OCI-LY1 (cell line): Measurements from ENCODE around the gene E2F3.
A peak's percentile ranks its signal among the peaks of the same experiment; 100 is the strongest.

Experiments used
- H2AFZ ChIP-seq: fragments of 200-600 bp; sonication (generic), shearing (Covaris generic); 2 replicates; pipeline ENCODE4 v1.6.0; 2014; ENCODE audit warnings: antibody characterized with exemption, mild to moderate bottlenecking, low read length
- H3F3A ChIP-seq: fragments of 200-600 bp; sonication (generic), shearing (Covaris generic); 2 replicates; pipeline ENCODE4 v1.6.0; 2014; ENCODE audit warnings: mild to moderate bottlenecking, antibody characterized with exemption, low read length, moderate library complexity; ENCODE audit not compliant: insufficient read depth
- H3K27ac ChIP-seq: fragments of 200-600 bp; sonication (generic); 2 replicates; pipeline ENCODE4 v1.5.1; 2014; ENCODE audit warnings: low read length, mixed run types, mild to moderate bottlenecking, low read depth; ENCODE audit not compliant: poor library complexity, severe bottlenecking
- H3K27me3 ChIP-seq: fragments of 200-600 bp; sonication (generic); 2 replicates; pipeline ENCODE4 v1.6.0; 2014; ENCODE audit warnings: antibody characterized with exemption, mild to moderate bottlenecking, low read length, moderate library complexity; ENCODE audit not compliant: insufficient read depth
- H3K36me3 ChIP-seq: fragments of 200-600 bp; sonication (generic); 2 replicates; pipeline ENCODE4 v1.6.1; 2014; ENCODE audit warnings: mild to moderate bottlenecking, antibody characterized with exemption, low read length, moderate library complexity, mixed read lengths; ENCODE audit not compliant: insufficient read depth
- H3K4me1 ChIP-seq: fragments of 200-600 bp; sonication (generic); 2 replicates; pipeline ENCODE4 v1.5.1; 2014; ENCODE audit warnings: mild to moderate bottlenecking, low read length, moderate library complexity; ENCODE audit not compliant: insufficient read depth, severe bottlenecking
- H3K4me2 ChIP-seq: fragments of 200-600 bp; sonication (generic), shearing (Covaris generic); 2 replicates; pipeline ENCODE4 v1.6.1; 2014; ENCODE audit warnings: low read length
- H3K4me3 ChIP-seq: fragments of 200-600 bp; sonication (generic); 2 replicates; pipeline ENCODE4 v1.5.1; 2014; ENCODE audit warnings: low read length, low read depth, mild to moderate bottlenecking, mixed read lengths; ENCODE audit not compliant: poor library complexity, severe bottlenecking
- H3K79me2 ChIP-seq: fragments of 200-600 bp; shearing (Covaris generic); 2 replicates; pipeline ENCODE4 v1.6.1; 2016; ENCODE audit warnings: mixed run types, low read length, mixed read lengths; ENCODE audit not compliant: insufficient read depth
- H3K9ac ChIP-seq: fragments of 200-600 bp; sonication (generic), shearing (Covaris generic); 2 replicates; pipeline ENCODE4 v1.6.1; 2014; ENCODE audit warnings: mild to moderate bottlenecking, low read length, mixed read lengths
- H3K9me2 ChIP-seq: fragments of 200-600 bp; sonication (generic), shearing (Covaris generic); 2 replicates; pipeline ENCODE4 v1.6.1; 2014; ENCODE audit warnings: low read depth, mild to moderate bottlenecking, low read length, mixed read lengths
- H3K9me3 ChIP-seq: fragments of 200-600 bp; shearing (Covaris generic); 2 replicates; pipeline ENCODE4 v1.6.1; 2014; ENCODE audit warnings: low read length, mixed read lengths
- H4K20me1 ChIP-seq: fragments of 200-600 bp; sonication (generic), shearing (Covaris generic); 2 replicates; pipeline ENCODE4 v1.6.0; 2016; ENCODE audit warnings: mild to moderate bottlenecking, low read length; ENCODE audit not compliant: insufficient read depth
- CTCF ChIP-seq: fragments of 200-600 bp; sonication (generic), shearing (Covaris generic); IDR thresholded peaks from 2 replicates; pipeline ENCODE4 v1.5.1; 2017; ENCODE audit warnings: mild to moderate bottlenecking, antibody characterized with exemption, low read length, moderate library complexity, mixed read lengths
- EZH2 ChIP-seq: fragments of 200-600 bp; sonication (generic), shearing (Covaris generic); IDR thresholded peaks from 2 replicates; pipeline ENCODE4 v1.8.0; 2017; ENCODE audit warnings: borderline replicate concordance, mixed run types, mild to moderate bottlenecking, antibody characterized with exemption, low read length, moderate library complexity, mixed read lengths

Gene E2F3

DNA sequence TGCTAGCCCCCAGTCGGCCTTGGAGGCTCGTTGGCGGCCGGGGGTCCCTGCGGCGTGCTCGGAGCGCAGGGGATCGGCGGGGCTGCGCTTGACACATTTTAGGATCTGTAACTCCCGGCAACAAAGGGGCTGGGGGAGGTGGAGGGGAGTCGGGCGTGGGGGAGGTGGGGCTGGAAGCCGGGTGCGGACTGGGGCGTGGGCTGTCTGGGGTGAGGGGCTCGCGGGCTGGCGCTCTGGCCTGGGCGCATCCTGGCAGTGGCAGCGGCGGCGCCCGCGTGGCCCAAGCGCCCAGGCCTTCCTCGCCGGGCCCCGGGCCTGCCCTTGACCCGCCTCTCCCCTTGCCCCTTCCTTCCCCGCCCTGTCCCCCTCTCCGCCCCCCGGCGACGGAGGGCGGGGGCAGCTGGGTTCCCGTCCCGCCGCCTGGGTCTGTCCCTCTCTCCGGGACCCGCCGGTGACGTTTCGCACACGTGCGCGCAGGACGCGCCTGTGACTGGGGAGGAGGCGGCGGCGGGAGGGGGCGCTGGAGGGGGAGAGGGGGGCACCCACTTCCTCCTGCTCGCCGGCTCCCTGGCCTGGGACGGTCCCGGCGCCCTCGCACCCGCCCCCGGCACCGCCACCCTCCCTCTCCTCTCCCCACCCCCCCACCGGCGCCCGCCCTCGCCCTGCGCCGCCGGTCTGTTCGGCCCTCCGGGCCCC, 1.5 kb downstream of the E2F3 start:
- no peaks in the 10 kb centered on the region for H4K20me1 ChIP-seq
- H3F3A ChIP-seq: no peaks in the 10 kb centered on the region
- peak overlapping the region; percentile 91 for H3K4me2 ChIP-seq
- peak overlapping the region; percentile 74 for H3K4me3 ChIP-seq
- H3K9ac ChIP-seq: peak overlapping the region; percentile 92
- H3K9me2 ChIP-seq: no peaks in the 10 kb centered on the region
- H3K36me3 ChIP-seq: peaks cover 26% of the 10 kb centered on the region
- peak overlapping the region; percentile 93 for H3K27ac ChIP-seq
- TF ChIP-seq CTCF: no peak
- no peak for TF ChIP-seq EZH2
- peaks cover 32% of the 10 kb centered on the region for H3K79me2 ChIP-seq
- H3K9me3 ChIP-seq: no peaks in the 10 kb centered on the region
- H3K27me3 ChIP-seq: no peaks in the 10 kb centered on the region
- peaks cover 36% of the 10 kb centered on the region for H3K4me1 ChIP-seq
- H2AFZ ChIP-seq: no peak overlapping the region

DNA sequence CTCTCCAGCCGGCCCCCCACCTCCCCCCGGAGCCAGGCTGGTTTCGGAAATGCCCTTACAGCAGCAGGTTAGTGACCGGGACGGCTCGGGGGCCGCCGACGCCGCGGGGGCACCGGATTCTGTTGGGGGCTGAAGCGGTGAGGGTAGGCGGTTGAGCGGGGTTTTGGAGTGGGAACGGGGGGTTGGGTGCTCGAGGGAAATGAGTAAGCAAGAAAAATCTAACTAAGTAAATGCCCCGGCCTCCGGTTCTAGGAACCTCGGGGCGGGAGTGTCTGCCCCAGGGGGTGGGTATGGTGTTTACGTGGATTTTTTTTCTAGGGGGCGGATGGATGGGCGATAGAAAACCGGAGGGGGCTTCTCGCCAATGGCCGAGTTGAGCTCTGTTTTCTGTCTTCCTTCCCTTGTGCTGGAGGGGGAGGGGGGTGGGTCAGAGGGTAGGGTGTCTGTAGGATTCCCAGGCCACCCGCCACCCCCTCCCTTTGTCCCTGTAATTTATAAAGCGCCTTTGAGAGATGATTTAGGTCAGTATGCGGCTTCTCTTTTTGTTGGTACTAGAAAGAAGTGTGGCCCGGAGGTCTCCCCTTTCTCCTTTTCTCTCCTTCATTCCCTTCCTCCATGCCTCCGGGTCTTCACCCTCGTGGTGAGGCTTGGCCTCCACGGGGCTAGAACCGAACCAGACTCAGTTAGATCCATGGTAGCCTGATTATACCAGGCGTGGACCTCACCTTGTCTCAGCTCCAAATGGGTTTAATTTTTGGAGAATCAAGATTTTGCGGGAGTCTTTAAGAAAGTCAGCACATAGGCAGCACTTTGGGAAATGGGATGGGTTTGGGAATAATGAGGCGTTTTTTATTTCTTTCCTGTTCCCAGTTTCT, 2.3 kb downstream of the E2F3 start:
- H2AFZ ChIP-seq: no peak overlapping the region
- no peak for TF ChIP-seq EZH2
- TF ChIP-seq CTCF: no peak
- H3K9me2 ChIP-seq: no peaks in the 10 kb centered on the region

DNA sequence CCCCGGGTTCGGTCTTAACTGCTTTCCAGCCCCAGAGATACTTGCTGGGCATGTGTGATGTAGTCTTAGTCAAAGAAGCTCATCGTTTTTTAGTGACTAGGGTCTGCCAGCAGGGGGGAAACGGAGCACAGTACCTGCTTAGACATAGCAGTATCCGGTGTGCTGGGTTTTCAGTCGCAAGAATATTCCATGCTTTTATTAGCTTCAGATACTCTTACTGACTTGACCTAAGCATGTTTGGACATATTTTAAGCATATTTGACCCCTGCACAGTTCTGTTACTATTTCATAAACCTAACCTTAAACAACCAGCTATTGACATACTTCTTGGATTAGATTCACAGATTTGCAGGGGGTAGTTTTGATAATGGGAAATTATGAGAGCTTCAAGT, 3.0 kb downstream of the E2F3 start:
- Histone ChIP-seq H3F3A (no peaks in the 10 kb centered on the region), H3K4me3 (peak overlapping the region; percentile 74), H3K4me1 (peaks cover 51% of the 10 kb centered on the region), H3K79me2 (peaks cover 47% of the 10 kb centered on the region), H3K9me3 (no peaks in the 10 kb centered on the region), H3K36me3 (peaks cover 26% of the 10 kb centered on the region), H2AFZ (no peak overlapping the region), H3K9ac (peak overlapping the region; percentile 92), H3K4me2 (peak overlapping the region; percentile 91), H3K27me3 (no peaks in the 10 kb centered on the region), H3K9me2 (no peaks in the 10 kb centered on the region), H4K20me1 (no peaks in the 10 kb centered on the region), H3K27ac (peak overlapping the region; percentile 93)
- TF ChIP-seq EZH2 (no peak), CTCF (peak; percentile 73)

More for the DNA sequence above, 2.3 kb downstream of the E2F3 start:
- peaks cover 26% of the 10 kb centered on the region for H3K36me3 ChIP-seq
- H3K4me3 ChIP-seq: peak overlapping the region; percentile 74
- H3K4me2 ChIP-seq: peak overlapping the region; percentile 91
- no peaks in the 10 kb centered on the region for H3K9me3 ChIP-seq
- H3K79me2 ChIP-seq: peaks cover 40% of the 10 kb centered on the region
- H4K20me1 ChIP-seq: no peaks in the 10 kb centered on the region
- peaks cover 44% of the 10 kb centered on the region for H3K4me1 ChIP-seq
- no peaks in the 10 kb centered on the region for H3F3A ChIP-seq
- H3K9ac ChIP-seq: peak overlapping the region; percentile 92
- H3K27ac ChIP-seq: peak overlapping the region; percentile 93
- no peaks in the 10 kb centered on the region for H3K27me3 ChIP-seq
